Measurements from ENCODE around the gene OSBPL2.

The OSBPL2 gene

DNA sequence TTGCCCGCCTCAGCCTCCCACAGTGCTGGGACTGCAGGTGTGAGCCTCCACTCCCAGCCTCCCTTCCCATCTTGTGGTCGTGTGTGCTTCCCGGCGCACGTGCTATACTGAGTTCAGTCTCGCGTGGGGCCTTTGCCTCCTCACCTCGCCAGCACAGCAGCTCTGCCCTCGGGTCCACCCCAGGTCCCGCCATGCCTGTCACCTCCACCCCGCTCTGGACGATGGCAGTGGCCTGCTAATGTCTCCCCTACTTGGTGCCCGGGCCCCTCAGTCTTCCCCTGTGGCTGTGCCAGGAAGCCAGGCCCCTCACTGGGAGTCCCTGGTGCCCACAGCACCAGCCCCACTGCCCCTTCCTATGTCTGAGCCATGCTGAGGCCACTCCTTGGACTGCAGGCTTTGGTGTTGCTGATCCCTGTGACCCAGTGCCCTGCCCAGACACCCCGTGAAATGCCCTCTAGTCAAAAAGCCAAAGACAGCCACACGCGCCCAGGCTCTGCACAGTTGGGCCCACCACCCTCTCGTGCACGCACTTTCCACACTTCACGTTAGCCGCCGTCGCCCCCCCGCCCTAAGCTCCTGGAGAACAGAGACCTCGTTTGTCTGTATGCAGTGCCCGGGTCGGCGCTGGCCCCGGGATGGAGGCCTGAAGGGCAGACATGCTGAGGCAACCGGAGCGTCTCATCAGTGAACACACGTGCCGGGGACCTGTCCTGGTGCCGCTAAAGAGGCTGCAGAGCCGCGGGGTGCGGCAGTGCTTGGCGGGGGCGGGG, 32.5 kb upstream of the OSBPL2 start:
- H3K4me3 ChIP-seq (ENCODE audit: low read depth, low read length): no peak overlapping the region
- TF ChIP-seq, protein P1, sequence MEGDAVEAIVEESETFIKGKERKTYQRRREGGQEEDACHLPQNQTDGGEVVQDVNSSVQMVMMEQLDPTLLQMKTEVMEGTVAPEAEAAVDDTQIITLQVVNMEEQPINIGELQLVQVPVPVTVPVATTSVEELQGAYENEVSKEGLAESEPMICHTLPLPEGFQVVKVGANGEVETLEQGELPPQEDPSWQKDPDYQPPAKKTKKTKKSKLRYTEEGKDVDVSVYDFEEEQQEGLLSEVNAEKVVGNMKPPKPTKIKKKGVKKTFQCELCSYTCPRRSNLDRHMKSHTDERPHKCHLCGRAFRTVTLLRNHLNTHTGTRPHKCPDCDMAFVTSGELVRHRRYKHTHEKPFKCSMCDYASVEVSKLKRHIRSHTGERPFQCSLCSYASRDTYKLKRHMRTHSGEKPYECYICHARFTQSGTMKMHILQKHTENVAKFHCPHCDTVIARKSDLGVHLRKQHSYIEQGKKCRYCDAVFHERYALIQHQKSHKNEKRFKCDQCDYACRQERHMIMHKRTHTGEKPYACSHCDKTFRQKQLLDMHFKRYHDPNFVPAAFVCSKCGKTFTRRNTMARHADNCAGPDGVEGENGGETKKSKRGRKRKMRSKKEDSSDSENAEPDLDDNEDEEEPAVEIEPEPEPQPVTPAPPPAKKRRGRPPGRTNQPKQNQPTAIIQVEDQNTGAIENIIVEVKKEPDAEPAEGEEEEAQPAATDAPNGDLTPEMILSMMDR (IDR thresholded peaks at IDR 0.05; ENCODE audit: low read depth, low read length): no peak
- in situ Hi-C loops (cut with HindIII; ENCODE audit: low sequenced_read_pairs): no loop called here
- DNase-seq (ENCODE audit: low read depth, low spot score): no peak

DNA sequence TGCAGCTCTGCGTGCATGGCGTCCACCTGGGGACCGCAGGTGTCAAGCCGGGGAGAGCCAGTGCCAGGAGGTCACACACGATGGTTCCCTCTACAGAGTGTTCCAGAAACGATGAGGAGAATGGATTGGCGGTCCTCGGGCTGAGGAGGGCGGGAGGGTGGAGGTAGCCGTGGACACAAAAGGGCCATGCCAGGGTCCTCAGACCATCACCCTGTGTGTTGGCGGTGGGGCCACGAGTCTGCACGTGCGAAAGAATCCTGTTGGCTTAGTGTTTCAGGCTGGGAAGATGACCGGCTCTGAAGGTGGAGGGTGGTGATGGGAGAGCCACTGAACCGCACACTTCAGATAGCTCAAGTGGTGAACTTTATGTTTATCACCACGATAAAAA, 31.9 kb upstream of the OSBPL2 start:
- TF ChIP-seq, protein P1 (IDR thresholded peaks at IDR 0.05; ENCODE audit: low read depth, low read length): no peak
- no peak for DNase-seq (ENCODE audit: low read depth, low spot score)
- in situ Hi-C loops (cut with HindIII; ENCODE audit: low sequenced_read_pairs): no loop called here
- no peak overlapping the region for H3K4me3 ChIP-seq (ENCODE audit: low read depth, low read length)

DNA sequence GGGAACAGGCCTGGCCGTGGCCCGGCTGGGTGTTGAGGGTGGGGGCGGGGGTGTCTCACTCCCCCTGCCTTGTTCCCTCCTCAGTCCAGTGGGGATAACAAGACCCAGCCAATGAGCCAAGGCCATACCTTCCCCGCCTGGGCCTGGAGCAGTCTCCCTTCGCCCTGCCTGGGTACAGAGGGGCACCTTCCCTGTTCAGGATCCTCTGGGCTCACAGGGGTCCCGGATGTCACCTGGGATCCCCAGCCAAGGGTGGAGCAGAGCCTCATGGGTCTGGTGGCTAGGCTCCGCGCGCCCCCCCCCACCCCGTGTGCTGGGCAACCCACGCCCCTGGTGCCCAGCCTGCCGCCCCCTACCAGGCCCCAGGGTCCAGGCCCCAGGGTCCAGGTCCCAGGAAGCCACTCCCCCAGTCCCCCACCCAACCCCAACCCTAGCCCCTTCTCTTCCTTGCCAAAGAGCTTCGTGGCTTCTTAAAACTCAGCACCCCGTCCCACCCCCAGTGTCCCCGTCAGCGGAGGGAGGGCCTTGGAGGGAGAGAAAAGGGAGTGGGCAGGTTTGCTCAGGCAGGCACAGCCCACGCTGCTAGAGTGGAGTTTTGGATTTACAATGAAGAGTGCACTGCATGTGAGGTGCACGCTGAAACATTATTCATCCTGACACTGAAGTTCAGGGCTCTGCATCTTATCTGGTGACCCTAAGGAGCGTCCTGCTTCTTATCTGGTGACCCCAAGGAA, 30.1 kb upstream of the OSBPL2 start:
- TF ChIP-seq, protein P1 (IDR thresholded peaks at IDR 0.05; ENCODE audit: low read depth, low read length): no peak
- in situ Hi-C loops (cut with HindIII; ENCODE audit: low sequenced_read_pairs): no loop called here
- DNase-seq (ENCODE audit: low read depth, low spot score): no peak
- no peak overlapping the region for H3K4me3 ChIP-seq (ENCODE audit: low read depth, low read length)

DNA sequence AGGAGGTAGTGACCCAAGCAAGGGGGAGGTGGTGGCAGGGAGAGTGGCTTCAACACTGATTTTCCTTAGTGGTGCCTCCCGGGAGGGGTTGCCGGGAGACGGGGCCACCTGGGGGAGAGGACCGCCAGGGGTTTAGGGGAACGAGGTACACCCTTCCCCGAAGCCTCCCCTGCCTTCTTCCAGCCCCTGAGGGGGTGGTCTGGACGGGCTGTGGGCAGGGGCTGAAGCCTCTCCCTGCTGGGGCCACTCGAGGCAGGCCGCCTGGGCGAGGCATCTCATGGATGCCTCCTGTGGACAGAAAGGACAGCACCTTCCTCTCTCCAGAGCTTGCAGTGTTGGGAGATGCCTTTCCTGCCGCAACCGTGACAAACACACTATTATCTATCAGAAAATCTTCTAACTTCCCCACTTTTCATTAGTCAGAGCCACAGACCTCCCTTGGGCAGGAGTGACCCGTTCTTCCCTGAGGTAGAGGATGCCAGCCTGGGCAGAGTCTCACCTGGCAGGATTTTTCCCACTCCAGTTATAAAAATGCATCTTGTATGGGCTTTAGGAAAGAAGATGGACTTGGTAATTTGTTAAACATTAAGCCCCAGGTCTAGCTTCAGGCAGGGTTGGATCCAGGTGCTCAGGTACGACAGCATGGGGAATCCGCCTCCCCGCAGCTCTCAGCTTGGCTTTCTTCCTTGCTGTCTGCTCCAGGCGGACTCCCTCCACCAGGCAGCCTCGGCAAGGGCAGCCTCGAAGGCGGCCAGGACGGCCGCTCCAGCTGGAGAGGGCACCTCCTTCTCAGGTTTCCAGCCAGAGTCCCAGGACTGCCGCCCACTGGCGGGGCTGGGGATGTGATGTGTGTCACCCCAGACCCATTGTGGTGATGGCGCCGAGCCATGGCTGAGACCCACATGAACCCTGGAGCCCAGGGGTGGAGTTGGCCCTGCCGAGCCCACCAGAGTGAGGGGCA, 29.2 kb upstream of the OSBPL2 start:
- no peak for DNase-seq (ENCODE audit: low read depth, low spot score)
- H3K4me3 ChIP-seq (ENCODE audit: low read depth, low read length): no peak overlapping the region
- in situ Hi-C loops (cut with HindIII; ENCODE audit: low sequenced_read_pairs): no loop called here
- TF ChIP-seq, protein P1 (IDR thresholded peaks at IDR 0.05; ENCODE audit: low read depth, low read length): no peak

DNA sequence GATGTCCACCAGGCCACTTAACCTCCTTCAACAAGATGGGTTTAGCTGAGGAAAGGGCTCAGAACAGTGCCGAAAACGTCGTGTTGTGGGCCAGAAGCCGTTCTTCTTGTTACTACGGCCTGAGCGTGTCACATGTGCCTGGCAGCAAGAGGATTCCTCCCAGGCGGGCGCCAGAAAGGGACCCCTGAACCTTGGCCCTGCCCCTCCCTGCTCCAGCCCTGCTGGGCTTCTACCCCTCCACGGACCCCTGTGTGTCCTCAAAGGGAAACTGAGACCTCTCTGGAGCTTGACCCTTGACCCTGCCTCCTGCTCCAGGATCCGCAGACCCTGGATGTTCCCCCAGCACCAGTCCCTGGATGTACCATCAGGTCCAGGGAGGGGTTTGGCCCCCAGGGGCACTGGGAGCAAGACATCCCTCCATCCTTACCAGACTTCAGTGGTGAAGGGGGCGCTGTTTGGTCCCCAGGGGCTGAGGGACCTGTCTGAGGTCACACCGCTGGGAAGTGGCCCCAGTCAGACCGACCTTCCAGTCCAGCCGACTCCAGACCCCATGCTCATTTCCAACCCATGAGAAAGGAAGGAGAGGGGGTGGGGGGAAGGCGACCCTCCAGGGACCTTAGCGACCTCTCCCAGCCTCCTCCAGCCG, 28.3 kb upstream of the OSBPL2 start:
- TF ChIP-seq, protein P1 (IDR thresholded peaks at IDR 0.05; ENCODE audit: low read depth, low read length): no peak
- DNase-seq (ENCODE audit: low read depth, low spot score): no peak
- in situ Hi-C loops (cut with HindIII; ENCODE audit: low sequenced_read_pairs): no loop called here
- H3K4me3 ChIP-seq (ENCODE audit: low read depth, low read length): no peak overlapping the region

DNA sequence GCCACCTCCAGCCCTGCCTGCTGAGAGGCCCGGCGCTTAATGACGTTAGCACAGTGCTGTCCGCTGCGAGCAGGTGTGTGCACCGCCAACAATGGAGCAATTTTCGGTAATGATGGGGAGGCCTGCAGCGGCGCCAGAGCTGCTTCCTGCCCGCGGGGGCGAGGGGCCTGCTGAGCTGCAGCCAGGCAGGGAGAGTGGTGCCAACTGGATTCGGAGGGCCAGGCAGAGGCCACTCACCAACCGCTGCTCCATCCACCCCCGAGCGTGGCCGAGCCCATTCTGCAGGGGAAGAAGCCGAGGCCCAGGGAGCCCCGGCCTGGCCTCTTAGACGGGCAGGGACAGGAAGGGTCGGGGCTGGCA, 27.8 kb upstream of the OSBPL2 start:
- TF ChIP-seq, protein P1 (IDR thresholded peaks at IDR 0.05; ENCODE audit: low read depth, low read length): no peak
- H3K4me3 ChIP-seq (ENCODE audit: low read depth, low read length): no peak overlapping the region
- DNase-seq (ENCODE audit: low read depth, low spot score): no peak
- in situ Hi-C loops (cut with HindIII; ENCODE audit: low sequenced_read_pairs): no loop called here

All from astrocyte of the spinal cord (primary cell).